OCI-LY7 (cell line): ENCODE data around the gene APOL6. TPM values are rescaled to one million over a fixed set of nuclear protein-coding genes. Genes with fewer than 3 reads are reported as not detected.

Experiments used
- BruUV-seq: library from RNA; stranded (reverse); fragments of 400-500 nt; replicated peaks from 2 replicates; lab custom pipeline; 2021; lab: Mats Ljungman, UMichigan
- CTCF ChIA-PET: fragments of 300-600 bp; sonication (Branson Sonifier 250); formaldehyde crosslinking; loops from one replicate; lab custom pipeline; 2022; ENCODE audit warnings: antibody characterized with exemption; ENCODE audit not compliant: unreplicated experiment; lab: Charles Lee
- POLR2A ChIA-PET: fragments of 300-600 bp; sonication (Branson Sonifier 250); formaldehyde crosslinking; loops from one replicate; lab custom pipeline; 2022; ENCODE audit warnings: antibody characterized with exemption; lab: Charles Lee
- DNase-seq: peaks from one replicate; pipeline ENCODE4 v3.0.0-alpha.2; 2015; ENCODE audit warnings: low spot score
- H2AFZ ChIP-seq: fragments of 200-600 bp; sonication (generic), shearing (Covaris generic); 2 replicates; pipeline ENCODE4 v1.6.1; 2014; ENCODE audit warnings: mild to moderate bottlenecking, antibody characterized with exemption, low read length, moderate library complexity
- H3K27ac ChIP-seq: fragments of 200-600 bp; sonication (generic); 2 replicates; pipeline ENCODE4 v1.5.1; 2014; ENCODE audit warnings: mixed run types, low read depth, mild to moderate bottlenecking, moderate library complexity, low read length, inconsistent platforms; ENCODE audit not compliant: poor library complexity, severe bottlenecking
- H3K36me3 ChIP-seq: fragments of 200-600 bp; sonication (generic); 2 replicates; pipeline ENCODE4 v1.6.1; 2014; ENCODE audit warnings: mild to moderate bottlenecking, antibody characterized with exemption, low read length, moderate library complexity, mixed read lengths; ENCODE audit not compliant: insufficient read depth
- H3K4me1 ChIP-seq: fragments of 200-600 bp; sonication (generic); 2 replicates; pipeline ENCODE4 v1.5.1; 2014; ENCODE audit warnings: mild to moderate bottlenecking, low read length; ENCODE audit not compliant: insufficient read depth, poor library complexity, severe bottlenecking
- H3K4me2 ChIP-seq: fragments of 200-600 bp; sonication (generic); 2 replicates; pipeline ENCODE4 v1.6.1; 2014; ENCODE audit warnings: mild to moderate bottlenecking, low read length
- H3K4me3 ChIP-seq: fragments of 200-600 bp; sonication (generic); 2 replicates; pipeline ENCODE4 v1.5.1; 2014; ENCODE audit warnings: mild to moderate bottlenecking, low read depth, low read length; ENCODE audit not compliant: poor library complexity, severe bottlenecking
- H3K79me2 ChIP-seq: fragments of 200-600 bp; sonication (generic); 2 replicates; pipeline ENCODE4 v1.6.1; 2016; ENCODE audit warnings: low read depth, mild to moderate bottlenecking, low read length, moderate library complexity, mixed read lengths; ENCODE audit not compliant: insufficient read depth
- H3K9me2 ChIP-seq: fragments of 200-600 bp; sonication (generic); 2 replicates; pipeline ENCODE4 v1.6.1; 2016; ENCODE audit warnings: mild to moderate bottlenecking, low read length, mixed read lengths; ENCODE audit not compliant: insufficient read depth
- H3K9me3 ChIP-seq: fragments of 200-600 bp; sonication (generic); 2 replicates; pipeline ENCODE4 v1.6.1; 2014; ENCODE audit warnings: mild to moderate bottlenecking, mixed run types, low read length, mixed read lengths
- H4K20me1 ChIP-seq: fragments of 200-600 bp; sonication (generic); 2 replicates; pipeline ENCODE4 v1.6.1; 2014; ENCODE audit warnings: mild to moderate bottlenecking, antibody characterized with exemption, low read length, moderate library complexity, mixed read lengths; ENCODE audit not compliant: insufficient read depth
- CTCF ChIP-seq: fragments of 200-600 bp; sonication (generic); conservative IDR thresholded peaks from 2 replicates; pipeline ENCODE4 v1.5.1; 2014; ENCODE audit warnings: mild to moderate bottlenecking, antibody characterized with exemption, low read length, moderate library complexity, mixed read lengths
- EZH2phosphoT487 ChIP-seq: fragments of 200-600 bp; sonication (generic); IDR thresholded peaks from 2 replicates; pipeline ENCODE4 v1.6.1; 2018; ENCODE audit warnings: low read depth, borderline replicate concordance, mild to moderate bottlenecking, mixed run types, antibody characterized with exemption, low read length, moderate library complexity, mixed read lengths
- intact Hi-C: fragments of 100-400 bp; cut with micrococcal nuclease; formaldehyde crosslinking; loops from one replicate; pipeline ENCODE4 v1.10.0; 2022; ENCODE audit not compliant: unreplicated experiment
- total RNA-seq, 2 experiments: library from RNA; depleted of rRNA in 1 of 2; stranded (reverse); fragments of >200 nt in 1 of 2; shearing (Covaris generic) in 1 of 2; gene quantifications; 2 replicates each; pipeline ENCODE4 v1.2.3, GENCODE V29; 2014 to 2022

Gene APOL6
- total RNA-seq, 2 experiments from 2014 or later, result 22.0 to 27.8 TPM

- Histone ChIP-seq H3K36me3 (peaks cover 96% of the 10 kb centered on the region), H3K4me2 (peak overlapping the region; percentile 51), H3K4me1 (peaks cover 27% of the 10 kb centered on the region), H3K9me2 (no peaks in the 10 kb centered on the region), H2AFZ (no peak overlapping the region), H3K27ac (peak overlapping the region; percentile 90), H4K20me1 (no peaks in the 10 kb centered on the region), H3K79me2 (peaks cover 9% of the 10 kb centered on the region; the same call in 1 of the 2 replicates), H3K9me3 (peaks cover 48% of the 10 kb centered on the region), H3K4me3 (peak overlapping the region; percentile 27)
- intact Hi-C loops, result no loop called here
- ChIA-PET CTCF (no interaction called here), POLR2A (interaction anchor here (0.5 to 1.9 kb wide), 2 partner anchors 11 to 16 kb away, joined by 3 to 4 read pairs; no protein-coding TSS in a partner anchor)
- no TSS peak for BruUV-seq
- TF ChIP-seq EZH2phosphoT487 (no peak), CTCF (no peak)
- DNase-seq, result peak; percentile 77
Observed at GRCh38 chr22:35660291-35661127, 12.3 kb downstream of the APOL6 start.

- POLR2A ChIA-PET, result no interaction called here
- H3K4me2 ChIP-seq, result peak overlapping the region; percentile 51
Observed at GRCh38 chr22:35661464-35661863, 13.2 kb downstream of the APOL6 start.

More at GRCh38 chr22:35661464-35661863, 13.2 kb downstream of the APOL6 start:
- H3K27ac ChIP-seq, result peak overlapping the region; percentile 90
- no peak for DNase-seq
- H3K4me3 ChIP-seq, result no peak overlapping the region
- no peak overlapping the region for H2AFZ ChIP-seq
- H3K36me3 ChIP-seq, result peaks cover 94% of the 10 kb centered on the region
- peaks cover 47% of the 10 kb centered on the region for H3K9me3 ChIP-seq
- BruUV-seq, result no TSS peak
- H3K4me1 ChIP-seq, result peaks cover 27% of the 10 kb centered on the region
- H3K9me2 ChIP-seq, result no peaks in the 10 kb centered on the region
- no peaks in the 10 kb centered on the region for H4K20me1 ChIP-seq
- intact Hi-C loops, result no loop called here
- CTCF ChIA-PET, result no interaction called here
- H3K79me2 ChIP-seq, result peaks cover 11% of the 10 kb centered on the region; the same call in 1 of the 2 replicates
- no peak for TF ChIP-seq EZH2phosphoT487
- no peak for TF ChIP-seq CTCF
